ENCODE measurements around the gene SUDS3.

SUDS3 gene

DNA sequence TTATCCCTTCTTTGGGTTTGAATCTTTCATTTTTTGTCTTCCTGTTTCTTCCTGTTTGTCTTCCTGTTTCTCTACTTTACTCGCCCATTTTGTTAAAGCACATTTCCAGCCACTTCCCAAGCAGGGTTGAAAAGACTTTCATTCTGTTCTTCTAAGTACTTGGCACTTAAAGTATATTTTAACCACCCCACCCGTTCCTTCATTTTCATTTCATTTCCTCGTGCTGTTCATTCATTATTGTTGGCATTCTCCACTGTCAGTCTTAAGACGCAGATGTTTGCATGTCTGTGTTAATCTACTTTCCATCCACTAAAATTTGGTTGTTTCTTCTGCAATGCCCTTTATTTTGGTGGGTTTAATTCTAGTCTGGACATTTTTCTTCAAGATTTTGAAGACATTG, 49.0 kb downstream of the SUDS3 start:
- no peak for DNase-seq (ENCODE audit: low read depth in 2 of 2)
- TF ChIP-seq, protein P1, sequence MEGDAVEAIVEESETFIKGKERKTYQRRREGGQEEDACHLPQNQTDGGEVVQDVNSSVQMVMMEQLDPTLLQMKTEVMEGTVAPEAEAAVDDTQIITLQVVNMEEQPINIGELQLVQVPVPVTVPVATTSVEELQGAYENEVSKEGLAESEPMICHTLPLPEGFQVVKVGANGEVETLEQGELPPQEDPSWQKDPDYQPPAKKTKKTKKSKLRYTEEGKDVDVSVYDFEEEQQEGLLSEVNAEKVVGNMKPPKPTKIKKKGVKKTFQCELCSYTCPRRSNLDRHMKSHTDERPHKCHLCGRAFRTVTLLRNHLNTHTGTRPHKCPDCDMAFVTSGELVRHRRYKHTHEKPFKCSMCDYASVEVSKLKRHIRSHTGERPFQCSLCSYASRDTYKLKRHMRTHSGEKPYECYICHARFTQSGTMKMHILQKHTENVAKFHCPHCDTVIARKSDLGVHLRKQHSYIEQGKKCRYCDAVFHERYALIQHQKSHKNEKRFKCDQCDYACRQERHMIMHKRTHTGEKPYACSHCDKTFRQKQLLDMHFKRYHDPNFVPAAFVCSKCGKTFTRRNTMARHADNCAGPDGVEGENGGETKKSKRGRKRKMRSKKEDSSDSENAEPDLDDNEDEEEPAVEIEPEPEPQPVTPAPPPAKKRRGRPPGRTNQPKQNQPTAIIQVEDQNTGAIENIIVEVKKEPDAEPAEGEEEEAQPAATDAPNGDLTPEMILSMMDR (IDR thresholded peaks at IDR 0.05; ENCODE audit: low read depth, low read length) = no peak
- H3K4me3 ChIP-seq (replicated peaks in 1 of 2; ENCODE audit: low read depth in 2 of 2, low read length in 2 of 2) = no peak overlapping the region

DNA sequence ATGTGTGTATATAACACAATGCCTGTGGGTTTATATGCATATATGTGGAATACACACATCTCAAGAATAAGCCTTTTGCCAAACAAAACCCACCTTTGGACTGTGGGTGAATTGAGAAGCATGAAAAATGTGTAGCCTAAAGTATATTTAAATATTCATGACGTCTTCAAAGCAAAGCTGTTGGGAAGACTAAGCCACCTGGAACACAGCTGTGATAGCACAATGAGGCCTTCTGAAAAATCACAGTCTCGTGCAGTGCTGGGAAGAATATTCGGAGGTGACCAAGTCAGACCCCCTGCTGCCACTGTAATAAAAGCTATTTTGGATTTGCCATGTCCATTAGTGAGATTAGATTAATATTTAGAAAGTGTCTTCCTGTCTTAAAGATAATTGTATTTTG, 51.5 kb downstream of the SUDS3 start:
- TF ChIP-seq, protein P1 (IDR thresholded peaks at IDR 0.05; ENCODE audit: low read depth, low read length) = no peak
- no peak overlapping the region for H3K4me3 ChIP-seq (replicated peaks in 1 of 2; ENCODE audit: low read depth in 2 of 2, low read length in 2 of 2)
- no peak for DNase-seq (ENCODE audit: low read depth in 2 of 2)

DNA sequence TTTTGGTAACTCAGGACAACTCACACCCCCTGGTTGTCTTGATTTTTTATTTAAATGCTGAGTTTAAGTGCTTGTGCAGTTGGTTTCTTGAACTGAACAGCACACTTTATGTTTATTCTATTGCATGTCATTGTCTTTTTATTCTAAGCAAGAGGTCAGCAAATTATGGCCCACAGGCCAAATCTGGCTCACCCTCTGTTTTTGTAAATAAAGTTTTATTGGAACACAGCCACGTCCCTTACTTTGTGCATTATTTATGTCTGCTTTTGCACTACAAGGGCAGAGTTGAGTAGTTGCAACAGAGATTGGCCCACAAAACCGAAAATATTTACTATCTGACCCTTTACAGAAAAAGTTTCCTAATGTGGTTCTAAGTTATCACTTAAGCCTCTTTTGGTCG, 52.3 kb downstream of the SUDS3 start:
- DNase-seq (ENCODE audit: low read depth in 2 of 2) = no peak
- H3K4me3 ChIP-seq (replicated peaks in 1 of 2; ENCODE audit: low read depth in 2 of 2, low read length in 2 of 2) = no peak overlapping the region
- TF ChIP-seq, protein P1 (IDR thresholded peaks at IDR 0.05; ENCODE audit: low read depth, low read length) = no peak

DNA sequence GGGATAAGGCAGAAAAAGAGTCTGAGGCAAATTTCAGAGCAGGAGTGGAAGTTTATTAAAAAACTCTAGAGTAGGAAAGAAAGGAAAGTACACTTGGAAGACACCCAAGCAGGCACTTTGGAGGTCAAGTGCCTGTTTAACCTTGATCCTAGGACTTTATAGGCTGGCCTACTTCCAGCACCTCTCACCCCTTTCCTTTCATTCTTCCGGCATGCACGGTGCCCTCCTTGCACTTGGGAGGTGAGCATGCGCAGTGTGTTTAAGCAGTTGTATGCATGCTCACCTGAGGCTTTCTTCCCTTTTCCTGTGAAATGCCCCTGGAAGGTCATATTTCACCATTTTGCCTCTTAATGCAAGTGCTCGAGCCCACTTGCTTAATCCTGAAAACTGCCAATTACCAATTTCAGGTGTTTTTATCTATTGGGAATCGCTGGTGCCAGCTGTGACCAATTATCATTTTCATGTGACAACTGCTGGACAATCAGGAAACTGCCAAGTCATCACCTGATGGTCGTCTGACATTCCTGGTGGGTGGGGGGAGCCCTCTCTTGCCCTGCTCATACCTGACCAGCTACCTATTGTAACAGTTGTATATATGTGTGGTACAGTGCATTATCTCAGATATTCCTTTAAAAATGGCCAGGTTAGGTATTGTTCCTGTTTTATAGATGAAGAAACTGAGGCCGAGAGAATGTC, 53.5 kb downstream of the SUDS3 start:
- TF ChIP-seq, protein P1 (IDR thresholded peaks at IDR 0.05; ENCODE audit: low read depth, low read length) = no peak
- DNase-seq (ENCODE audit: low read depth in 2 of 2) = no peak
- no peak overlapping the region for H3K4me3 ChIP-seq (replicated peaks in 1 of 2; ENCODE audit: low read depth in 2 of 2, low read length in 2 of 2)

DNA sequence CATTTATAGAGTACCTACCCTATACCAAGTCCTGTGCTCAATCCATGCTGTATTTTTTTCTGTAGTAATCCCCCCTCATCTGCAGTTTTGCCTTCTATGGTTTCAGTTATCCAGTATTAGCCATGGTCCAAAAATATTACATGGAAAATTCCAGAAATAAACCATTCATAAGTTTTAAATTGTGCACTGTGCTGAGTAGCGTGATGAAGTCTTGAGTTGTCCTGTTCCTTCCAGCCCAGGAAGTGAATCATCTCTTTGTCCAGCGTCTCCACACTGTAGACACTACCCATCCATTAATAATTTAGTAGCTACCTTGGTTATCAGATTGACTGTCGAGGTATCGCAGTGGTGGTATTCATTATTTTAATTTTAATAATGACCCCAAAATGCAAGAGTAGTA, 54.2 kb downstream of the SUDS3 start:
- DNase-seq (ENCODE audit: low read depth in 2 of 2) = peak in 1 of 2 donors; percentile 38
- no peak overlapping the region for H3K4me3 ChIP-seq (replicated peaks in 1 of 2; ENCODE audit: low read depth in 2 of 2, low read length in 2 of 2)
- TF ChIP-seq, protein P1 (IDR thresholded peaks at IDR 0.05; ENCODE audit: low read depth, low read length) = no peak

DNA sequence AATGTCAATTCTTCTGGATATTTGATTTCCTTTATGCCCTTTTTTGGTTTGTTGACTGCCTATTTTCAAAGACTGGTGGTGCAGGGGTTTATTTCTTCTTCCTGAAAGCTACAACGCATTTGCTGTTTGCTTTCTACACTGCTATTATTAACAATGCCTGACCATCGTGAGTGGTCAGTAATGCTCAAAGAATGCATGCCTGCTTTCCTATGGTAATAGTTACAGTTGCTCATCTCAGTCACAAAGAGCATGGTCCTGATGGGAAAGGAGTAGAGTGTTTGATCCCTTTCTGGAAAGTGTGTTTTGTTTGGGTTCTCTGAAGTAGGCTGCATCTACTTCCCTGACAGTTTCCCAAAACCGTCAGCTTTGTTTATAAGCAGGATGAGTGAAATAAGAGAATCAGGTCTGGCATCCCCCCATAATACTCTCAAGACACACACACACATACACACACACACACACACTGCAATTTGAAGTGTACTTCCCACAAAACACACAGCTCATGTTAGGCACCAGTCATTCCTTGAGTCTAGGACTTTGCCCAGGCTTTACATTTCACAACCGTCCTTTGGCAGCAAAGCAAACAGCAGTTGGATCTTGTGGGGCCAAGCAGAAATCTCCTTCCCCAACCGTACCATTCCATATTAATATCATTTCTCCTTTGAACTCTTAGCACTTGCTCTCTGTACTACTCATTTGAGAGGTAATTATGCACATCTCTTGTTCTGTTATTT, 56.6 kb downstream of the SUDS3 start:
- TF ChIP-seq, protein P1 (IDR thresholded peaks at IDR 0.05; ENCODE audit: low read depth, low read length) = no peak

More for the DNA sequence above, 56.6 kb downstream of the SUDS3 start:
- DNase-seq (ENCODE audit: low read depth in 2 of 2) = peak in 1 of 2 donors; percentile 43
- no peak overlapping the region for H3K4me3 ChIP-seq (replicated peaks in 1 of 2; ENCODE audit: low read depth in 2 of 2, low read length in 2 of 2)
